AG04450 (cell line): Measurements from ENCODE around the gene HAPLN2. TPM values are rescaled to one million over a fixed set of nuclear protein-coding genes. Genes with fewer than 3 reads are reported as not detected.

Source experiments
- CTCF ChIA-PET: fragments of 300-600, 350-600 bp; formaldehyde crosslinking; extraction: SDS; loops from one replicate; lab custom pipeline; 2022; ENCODE audit warnings: antibody characterized with exemption, inconsistent platforms; lab: Charles Lee
- POLR2A ChIA-PET: fragments of 350-600 bp; formaldehyde crosslinking; extraction: SDS; loops from one replicate; lab custom pipeline; 2021; ENCODE audit warnings: antibody characterized with exemption, inconsistent platforms; lab: Yijun Ruan, JAX
- DNase-seq: peaks from one replicate; pipeline ENCODE4 v3.0.0-alpha.2; 2011; ENCODE audit warnings: low read depth, low spot score
- H3K27ac ChIP-seq: one replicate; pipeline ENCODE4 v1.5.1; 2012; ENCODE audit warnings: low read depth, low read length, control low read depth
- H3K27me3 ChIP-seq: one replicate; pipeline ENCODE4 v1.6.0; 2012; ENCODE audit warnings: low read length; ENCODE audit not compliant: control insufficient read depth, insufficient read depth
- H3K4me3 ChIP-seq: 2 replicates; pipeline ENCODE4 v1.5.1; 2011; ENCODE audit warnings: mild to moderate bottlenecking, low read depth, low read length, control low read depth
- H3K9me3 ChIP-seq: 2 replicates; pipeline ENCODE4 v1.5.1; 2012; ENCODE audit warnings: low read length; ENCODE audit not compliant: control insufficient read depth, insufficient read depth
- CTCF ChIP-seq: IDR thresholded peaks from 2 replicates; pipeline ENCODE4 v1.5.1; 2011; ENCODE audit warnings: low read depth, low read length, control low read depth, inconsistent platforms
- polyA plus RNA-seq: library from polyadenylated mRNA; depleted of rRNA; stranded (reverse); fragments of >200 nt; gene quantifications from 2 replicates; pipeline ENCODE4 v1.2.3, GENCODE V29; 2011

HAPLN2 gene
- polyA plus RNA-seq, 1 experiment, result not detected

- no peak for DNase-seq
- H3K27ac ChIP-seq, result peak overlapping the region; percentile 86
Observed at GRCh38 chr1:156662005-156662799, 43.0 kb downstream of the HAPLN2 start.

DNA sequence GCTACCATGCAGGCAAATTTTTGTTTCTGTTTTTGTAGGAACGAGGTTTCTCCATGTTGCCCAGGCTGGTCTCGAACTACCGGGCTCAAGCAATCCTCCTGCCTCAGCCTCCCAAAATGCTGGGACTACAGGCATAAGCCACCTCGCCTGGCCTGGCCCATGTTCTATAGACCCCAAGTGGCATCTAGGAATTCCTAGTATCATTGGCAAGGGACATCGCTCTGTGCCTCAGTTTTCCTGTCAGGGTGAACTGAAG is 43.5 kb downstream of the HAPLN2 start:
- POLR2A ChIA-PET, result interaction anchor here (3.2 kb wide), 1 partner anchor 14 kb away, joined by 36 read pairs; the partner anchor contains the start of gene NES
- CTCF ChIA-PET, result interaction anchor here (6.7 to 7.0 kb wide), 3 partner anchors 15 to 65 kb away, joined by 70 to 204 read pairs (median 71); partner anchors contain the start of genes ISG20L2, METTL25B and NES
- DNase-seq, result no peak
- Histone ChIP-seq H3K9me3 (no peaks in the 10 kb centered on the region), H3K27me3 (peaks cover 3% of the 10 kb centered on the region), H3K27ac (peak overlapping the region; percentile 86), H3K4me3 (no peak overlapping the region)
- no peak for TF ChIP-seq CTCF

More at GRCh38 chr1:156662005-156662799, 43.0 kb downstream of the HAPLN2 start:
- Histone ChIP-seq H3K9me3 (no peaks in the 10 kb centered on the region; the same call in 1 of the 2 replicates), H3K4me3 (no peak overlapping the region), H3K27me3 (peaks cover 3% of the 10 kb centered on the region)
- CTCF ChIA-PET, result interaction anchor here (1.3 to 7.0 kb wide), 6 partner anchors 12 to 208 kb away, joined by 3 to 204 read pairs (median 50); partner anchors contain the start of genes CRABP2, ISG20L2, METTL25B and NES
- POLR2A ChIA-PET, result interaction anchor here (1.2 to 3.2 kb wide), 3 partner anchors 11 to 21 kb away, joined by 3 to 36 read pairs (median 5); partner anchors contain the start of gene NES
- no peak for TF ChIP-seq CTCF

- POLR2A ChIA-PET, result interaction anchor here (0.6 to 3.2 kb wide), 2 partner anchors 14 to 106 kb away, joined by 3 to 36 read pairs; partner anchors contain the start of gene NES
- H3K4me3 ChIP-seq, result no peak overlapping the region
- no peaks in the 10 kb centered on the region for H3K27me3 ChIP-seq
- no peak for TF ChIP-seq CTCF
- CTCF ChIA-PET, result interaction anchor here (6.9 to 7.0 kb wide), 2 partner anchors 15 to 25 kb away, joined by 71 to 204 read pairs; partner anchors contain the start of gene NES
- peak overlapping the region; percentile 86 for H3K27ac ChIP-seq
- no peaks in the 10 kb centered on the region for H3K9me3 ChIP-seq
- no peak for DNase-seq
Observed at GRCh38 chr1:156663178-156663577, 44.0 kb downstream of the HAPLN2 start.

- CTCF ChIA-PET, result interaction anchor here (2.1 to 2.8 kb wide), 3 partner anchors 13 to 37 kb away, joined by 10 to 31 read pairs (median 19); partner anchors contain the start of gene NES
- POLR2A ChIA-PET, result interaction anchor here (0.6 to 2.0 kb wide), 4 partner anchors 10 to 87 kb away, joined by 3 to 10 read pairs (median 3); no protein-coding TSS in a partner anchor
- H3K27me3 ChIP-seq, result no peaks in the 10 kb centered on the region
- H3K27ac ChIP-seq, result peak overlapping the region; percentile 65
- no peak for TF ChIP-seq CTCF
- no peak for DNase-seq
- no peak overlapping the region for H3K4me3 ChIP-seq
- no peaks in the 10 kb centered on the region for H3K9me3 ChIP-seq
Observed at GRCh38 chr1:156664046-156664766, 45.0 kb downstream of the HAPLN2 start.
